DMS 273 (cell line): Measurements from ENCODE around the gene TOR1B.
"Not testable (repeated sequence)": the region's sequence is repeated elsewhere in the genome, so short reads cannot be mapped to it uniquely, and the experiment has no call there.

ENCODE experiments used
- DNase-seq: peaks from one replicate; lab custom pipeline; 2025; ENCODE audit not compliant: unreplicated experiment; lab: John Stamatoyannopoulos, UW

TOR1B gene

DNA sequence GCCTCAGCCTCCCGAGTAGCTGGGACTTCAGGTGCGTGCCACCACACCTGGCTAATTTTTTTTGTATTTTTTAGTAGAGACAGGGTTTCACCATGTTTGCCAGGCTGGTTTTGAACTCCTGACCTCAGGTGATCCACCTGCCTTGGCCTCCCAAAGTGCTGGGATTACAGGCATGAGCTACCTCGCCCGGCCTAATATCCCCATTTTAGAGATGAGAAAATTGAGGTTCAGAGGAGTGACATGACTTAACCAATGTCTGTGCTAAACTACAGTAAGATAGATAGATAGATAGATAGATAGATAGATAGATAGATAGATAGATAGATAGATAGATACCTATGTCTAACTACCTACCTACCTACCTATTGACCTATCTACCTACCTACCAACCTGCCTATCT, 26.9 kb upstream of the TOR1B start:
- not testable (repeated sequence) for DNase-seq

DNA sequence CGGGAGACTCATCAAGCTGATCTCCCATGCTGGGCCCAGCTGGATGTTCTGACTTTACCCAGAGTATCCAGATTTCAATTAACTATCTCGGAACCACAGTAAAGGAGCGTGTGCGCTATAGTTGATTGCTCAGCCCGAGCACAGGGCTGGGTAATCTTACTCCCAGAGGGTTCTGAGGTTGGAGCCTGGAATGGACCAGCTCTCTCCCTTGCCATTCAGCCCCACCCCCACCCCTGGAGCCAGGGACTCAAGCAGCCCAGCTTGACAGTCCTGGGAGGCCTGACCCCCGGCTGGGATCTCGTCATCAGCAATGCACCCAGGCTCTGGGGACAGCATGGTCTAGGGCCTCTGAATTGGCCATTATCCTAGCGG, 26.4 kb upstream of the TOR1B start:
- no peak for DNase-seq

DNA sequence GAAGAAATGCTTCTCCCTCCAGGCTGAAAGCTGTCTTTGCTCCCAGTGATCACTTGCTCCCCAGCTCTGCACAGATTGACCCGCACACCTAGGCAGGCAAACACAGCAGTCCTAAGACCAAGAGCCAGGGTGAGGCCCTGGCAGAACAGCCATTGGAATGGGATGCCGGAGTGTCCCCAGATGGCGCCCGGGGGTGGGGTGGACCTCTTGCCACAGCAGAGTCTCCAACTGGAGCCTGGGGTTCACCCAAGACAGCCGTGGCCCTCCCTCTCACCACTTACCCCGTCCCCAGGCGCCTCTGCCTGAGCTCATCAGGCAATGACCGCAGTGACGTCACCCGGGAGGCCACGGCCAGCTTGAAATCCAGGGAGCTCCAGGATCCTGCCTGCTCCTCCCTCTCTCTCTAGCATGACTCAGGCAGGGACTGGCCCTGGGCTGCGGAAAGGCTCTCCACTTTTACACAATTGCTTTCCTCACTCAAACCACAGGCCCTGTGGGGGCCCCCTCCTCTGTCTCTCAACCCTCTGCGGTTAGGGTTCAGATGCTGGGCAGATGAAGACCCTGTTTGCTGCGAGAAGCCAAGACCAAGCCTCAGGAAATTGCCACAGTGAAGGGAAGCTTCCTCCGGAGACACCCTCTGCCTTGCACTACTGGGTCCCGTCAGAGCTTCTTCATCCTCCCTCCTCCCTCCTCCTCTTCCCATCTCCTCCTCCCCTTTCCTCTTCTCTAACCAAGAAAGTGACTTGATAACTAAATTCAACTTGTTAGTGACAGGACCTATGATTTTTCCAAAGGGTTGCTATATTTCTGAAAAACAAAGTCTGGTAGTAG, 25.8 kb upstream of the TOR1B start:
- DNase-seq = peak; percentile 49

DNA sequence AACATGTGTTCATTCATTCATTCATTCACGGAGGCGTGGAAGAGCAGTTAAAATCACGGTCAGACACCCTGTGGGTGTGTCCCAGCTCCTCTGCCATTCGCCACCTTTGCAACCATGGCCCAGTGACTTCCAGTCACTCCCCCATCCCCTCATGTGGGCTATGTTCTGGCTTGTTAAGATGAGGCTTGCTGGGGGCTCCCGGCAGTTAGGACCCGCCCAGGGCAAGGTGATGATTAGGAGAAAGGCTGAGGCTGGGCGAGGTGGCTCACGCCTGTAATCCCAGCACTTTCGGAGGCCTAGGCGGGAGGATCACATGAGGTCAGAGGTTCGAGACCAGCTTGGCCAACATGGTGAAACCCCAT, 25.2 kb upstream of the TOR1B start:
- no peak for DNase-seq

DNA sequence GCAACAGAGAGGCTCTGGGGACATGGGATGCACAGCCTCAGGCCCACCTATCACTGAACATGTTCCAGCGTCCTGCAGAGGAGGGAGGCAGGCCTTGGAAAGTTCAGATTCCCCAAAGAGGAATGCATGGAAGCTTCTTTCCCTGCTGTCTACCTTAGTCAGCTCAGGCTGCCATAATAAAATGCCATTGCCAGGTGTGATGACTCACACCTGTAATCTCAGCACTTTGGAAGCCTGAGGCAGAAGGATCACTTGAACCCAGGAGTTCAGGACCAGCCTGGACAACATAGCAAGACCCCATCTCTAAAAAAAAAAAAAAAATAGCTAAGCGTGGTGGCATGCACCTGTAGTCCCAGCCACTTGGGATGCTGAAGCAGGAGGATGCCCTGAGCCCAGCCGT, 24.5 kb upstream of the TOR1B start:
- DNase-seq = no peak

DNA sequence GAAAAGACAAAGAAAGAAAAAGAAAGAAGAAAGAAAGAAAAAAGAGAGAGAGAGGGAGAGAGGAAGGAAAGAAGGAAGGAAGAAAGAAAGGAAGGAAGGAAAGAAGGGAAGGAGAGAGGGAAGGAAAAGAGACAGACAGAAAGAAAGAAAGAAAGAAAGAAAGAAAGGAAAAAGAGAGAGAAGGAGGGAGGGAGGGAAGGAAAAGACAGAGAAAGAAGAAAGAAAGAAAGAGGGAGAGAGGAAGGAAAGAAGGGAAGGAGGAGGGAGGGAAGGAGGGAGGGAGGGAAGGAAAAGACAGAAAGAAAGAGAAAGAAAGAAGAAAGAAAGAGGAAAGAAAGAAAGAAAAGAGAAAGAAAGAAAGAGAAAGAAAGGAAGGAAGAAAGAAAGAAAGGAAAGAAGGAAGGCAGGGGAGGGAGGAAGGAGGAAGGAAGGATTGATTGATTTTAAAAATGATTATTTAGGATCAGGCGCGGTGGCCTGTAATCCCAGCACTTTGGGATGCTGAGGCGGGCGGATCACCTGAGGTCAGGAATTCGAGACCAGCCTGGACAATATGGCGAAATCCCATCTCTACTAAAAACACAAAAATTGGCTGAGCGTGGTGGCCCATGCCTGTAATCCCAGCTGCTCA, 23.3 kb upstream of the TOR1B start:
- DNase-seq = no peak

DNA sequence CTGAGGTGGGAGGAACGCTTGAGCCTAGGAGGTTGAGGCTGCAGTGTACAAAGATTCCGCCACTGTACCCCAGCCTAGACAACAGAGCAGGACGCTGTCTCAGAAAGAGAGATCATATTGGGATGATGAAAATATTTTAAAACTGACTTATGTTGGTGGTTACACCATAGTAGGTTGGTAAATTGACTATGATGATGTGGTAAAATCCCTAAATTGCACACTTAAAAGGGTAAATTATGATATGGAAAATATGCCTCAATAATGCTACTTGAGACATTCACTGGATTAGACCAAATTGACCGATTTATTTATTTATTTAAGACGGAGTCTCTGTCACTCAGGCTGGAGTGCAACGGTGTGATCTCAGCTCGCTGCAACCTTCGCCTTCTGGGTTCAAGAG, 21.9 kb upstream of the TOR1B start:
- DNase-seq = no peak

DNA sequence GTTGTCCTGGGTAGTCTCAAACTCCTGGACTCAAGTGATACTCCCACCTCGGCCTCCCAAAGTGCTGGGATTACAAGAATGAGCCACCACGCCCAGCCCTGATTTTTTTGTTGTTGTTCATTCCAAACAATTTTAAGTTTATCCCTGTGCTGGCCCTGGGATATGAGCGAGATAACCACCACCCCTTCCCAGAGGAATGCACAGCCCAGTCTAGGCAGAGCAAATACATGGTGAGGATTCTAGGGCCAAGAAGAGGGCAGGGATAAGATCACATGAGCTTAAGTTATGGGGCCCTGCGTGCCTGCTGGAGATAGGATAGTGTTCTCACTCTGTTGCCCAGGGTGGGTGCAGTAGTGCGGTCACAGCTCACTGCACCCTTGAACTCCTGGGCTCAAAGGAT, 21.0 kb upstream of the TOR1B start:
- DNase-seq = no peak

DNA sequence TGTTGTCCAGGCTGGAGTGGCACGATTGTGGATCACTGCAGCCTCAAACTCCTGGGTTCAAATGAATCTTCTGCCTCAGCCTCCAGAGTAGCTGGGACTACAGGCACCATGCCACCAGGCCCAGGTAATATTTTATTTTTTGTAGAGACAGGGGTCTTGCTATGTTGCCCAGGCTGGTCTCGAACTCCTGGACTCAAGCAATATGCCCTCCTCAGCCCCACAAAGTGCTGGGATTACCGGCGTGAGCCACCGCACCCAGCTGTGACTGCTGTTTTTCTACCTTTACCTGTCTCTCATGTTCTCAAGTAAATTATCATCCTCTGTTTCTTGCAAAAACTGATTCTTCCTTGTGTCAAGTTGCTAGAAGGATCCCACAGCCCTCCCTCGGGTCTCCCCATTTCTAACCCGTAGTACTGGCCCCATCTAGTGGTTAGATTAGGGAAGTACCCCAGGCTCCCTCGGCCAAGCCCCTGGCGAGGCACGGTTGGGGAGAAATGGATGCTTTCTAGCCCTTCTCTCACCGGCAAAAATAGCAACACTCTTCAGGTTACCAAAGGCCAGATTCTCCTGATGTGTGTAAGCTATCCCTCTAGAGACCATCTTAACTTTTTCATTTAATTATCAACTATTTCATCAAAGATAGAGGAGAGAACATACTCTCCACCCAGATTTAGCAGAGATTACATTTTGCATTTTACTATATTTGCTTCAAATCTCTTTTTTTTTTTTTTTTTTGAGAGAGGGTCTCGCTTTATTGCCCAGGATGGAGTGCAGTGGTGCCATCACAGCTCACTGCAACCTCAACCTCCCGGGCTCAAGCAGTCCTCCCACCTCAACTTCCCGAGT, 19.2 kb upstream of the TOR1B start:
- peak; percentile 85 for DNase-seq

DNA sequence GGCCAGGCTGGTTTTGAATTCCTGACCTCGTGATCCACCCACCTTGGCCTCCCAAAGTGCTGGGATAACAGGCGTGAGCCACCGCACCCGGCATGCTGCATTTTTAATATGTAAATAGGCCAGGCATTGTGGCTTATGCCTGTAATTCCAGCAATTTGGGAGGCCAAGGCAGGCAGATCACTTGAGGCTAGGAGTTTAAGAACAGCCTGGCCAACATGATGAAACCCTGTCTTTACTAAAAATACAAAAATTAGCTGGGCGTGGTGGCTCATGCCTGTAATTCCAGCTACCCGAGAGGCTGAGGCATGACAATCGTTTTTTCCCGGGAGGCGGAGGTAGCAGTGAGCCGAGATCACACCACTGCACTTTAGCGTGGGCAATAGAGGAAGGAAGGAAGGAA, 18.0 kb upstream of the TOR1B start:
- DNase-seq = not testable (repeated sequence)

DNA sequence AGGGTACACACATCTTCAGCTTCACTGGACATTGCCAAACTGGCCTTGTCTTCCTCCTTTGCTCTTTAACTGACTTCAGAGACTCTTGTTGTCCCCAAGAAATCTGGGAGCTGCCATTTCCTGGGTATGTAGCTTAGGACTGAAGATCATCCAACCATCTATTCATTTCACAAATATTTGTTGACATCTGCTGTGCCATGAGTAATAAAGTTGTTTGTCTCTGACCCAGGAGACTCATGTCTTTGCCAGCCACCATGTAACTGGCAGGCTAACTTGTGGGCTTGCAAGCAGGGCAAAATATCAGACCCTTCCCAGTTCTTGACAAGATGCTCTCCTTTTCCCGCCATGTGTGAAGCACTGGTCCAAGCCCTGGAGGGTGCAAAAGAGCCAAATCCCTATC, 17.1 kb upstream of the TOR1B start:
- no peak for DNase-seq

DNA sequence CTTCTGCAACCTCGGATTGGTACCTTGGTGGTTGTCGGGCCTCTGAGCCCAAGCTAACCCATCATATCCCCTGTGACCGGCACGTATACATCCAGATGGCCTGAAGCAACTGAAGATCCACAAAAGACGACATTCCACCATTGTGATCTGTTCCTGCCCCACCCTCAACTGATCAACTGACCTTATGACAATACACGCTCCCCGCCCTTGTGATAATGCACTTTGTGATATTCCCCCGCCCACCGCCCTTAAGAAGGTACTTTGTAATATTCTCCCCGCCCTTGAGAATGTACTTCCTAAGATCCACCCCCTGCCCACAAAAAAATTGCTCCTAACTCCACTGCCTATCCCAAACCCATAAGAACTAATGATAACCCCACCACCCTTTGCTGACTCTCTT, 16.5 kb upstream of the TOR1B start:
- DNase-seq = no peak

DNA sequence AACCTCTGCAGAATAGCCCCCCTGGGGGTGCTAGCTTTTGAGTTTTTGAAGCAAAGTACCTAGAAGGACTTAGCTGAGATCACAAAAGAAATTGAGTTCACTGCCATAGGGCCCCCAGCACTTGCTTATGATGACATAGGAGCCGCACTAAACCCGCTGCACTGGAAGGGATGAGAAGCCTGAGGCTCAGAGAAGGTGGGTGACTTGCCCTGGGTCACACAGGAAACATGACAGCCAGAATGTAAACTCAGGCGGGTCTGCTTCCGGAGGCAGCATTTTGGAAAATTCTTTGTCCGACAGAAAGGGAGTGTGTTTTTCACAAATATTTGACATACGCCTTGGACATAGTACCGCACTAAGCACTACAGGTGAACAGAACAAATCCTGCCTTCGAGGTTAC, 8.4 kb upstream of the TOR1B start:
- DNase-seq = no peak

DNA sequence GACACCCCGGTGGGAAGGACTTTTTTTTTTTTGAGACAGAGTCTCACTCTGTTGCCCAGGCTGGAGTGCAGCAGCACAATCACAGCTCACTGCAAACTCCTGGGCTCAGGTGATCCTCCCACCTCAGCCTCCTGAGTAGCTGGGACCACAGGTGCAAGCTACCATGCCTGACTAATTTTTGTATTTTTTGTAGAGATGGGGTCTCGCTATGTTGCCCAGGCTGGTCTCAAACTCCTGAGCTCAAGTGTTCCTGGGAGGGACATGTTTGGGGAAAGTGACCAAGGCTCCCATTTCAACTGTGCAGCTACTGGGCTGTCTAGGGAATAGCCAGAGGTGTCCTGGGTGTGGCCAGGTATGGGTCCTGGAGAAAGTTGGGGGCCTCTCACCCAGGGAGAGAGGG, 7.0 kb upstream of the TOR1B start:
- DNase-seq = not testable (repeated sequence)

DNA sequence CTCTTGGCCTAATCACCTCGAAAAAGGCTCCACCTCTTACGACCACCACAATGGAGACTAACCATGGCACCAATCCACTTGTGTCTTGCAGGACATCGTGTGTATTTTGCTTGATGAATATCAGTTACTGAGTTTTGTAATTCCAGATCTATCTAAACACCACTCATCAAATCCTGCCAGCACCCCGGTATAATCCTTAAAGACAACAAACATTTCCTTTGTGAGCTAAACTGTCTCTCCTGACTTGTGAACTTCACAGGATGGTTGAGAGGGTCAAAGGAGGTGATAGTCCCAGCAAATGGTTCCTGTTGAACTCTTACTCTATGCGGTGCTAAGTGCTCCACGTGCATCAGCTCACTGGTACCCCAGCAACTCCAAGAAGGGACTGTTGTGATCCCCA, 4.0 kb upstream of the TOR1B start:
- DNase-seq = no peak

DNA sequence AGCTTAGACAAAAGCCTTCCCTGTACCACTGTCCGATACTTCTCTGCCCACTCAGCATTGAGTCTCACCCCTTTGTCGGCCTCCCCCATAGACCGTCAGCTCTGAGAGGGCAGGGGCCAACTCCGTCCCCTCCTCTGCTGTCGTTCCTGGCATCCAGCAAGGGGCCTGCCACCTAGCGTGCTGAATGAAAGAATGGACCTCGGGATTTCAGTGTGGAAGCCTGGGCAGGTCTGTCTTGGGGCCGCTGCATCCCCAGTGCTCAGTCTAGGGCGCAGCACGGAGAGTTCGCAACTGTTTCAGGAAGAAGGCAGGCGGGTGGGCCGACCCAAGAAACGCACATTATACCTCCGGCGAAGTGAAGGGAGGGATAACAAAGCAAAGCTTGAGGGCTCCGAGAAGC, 1.5 kb upstream of the TOR1B start:
- no peak for DNase-seq

DNA sequence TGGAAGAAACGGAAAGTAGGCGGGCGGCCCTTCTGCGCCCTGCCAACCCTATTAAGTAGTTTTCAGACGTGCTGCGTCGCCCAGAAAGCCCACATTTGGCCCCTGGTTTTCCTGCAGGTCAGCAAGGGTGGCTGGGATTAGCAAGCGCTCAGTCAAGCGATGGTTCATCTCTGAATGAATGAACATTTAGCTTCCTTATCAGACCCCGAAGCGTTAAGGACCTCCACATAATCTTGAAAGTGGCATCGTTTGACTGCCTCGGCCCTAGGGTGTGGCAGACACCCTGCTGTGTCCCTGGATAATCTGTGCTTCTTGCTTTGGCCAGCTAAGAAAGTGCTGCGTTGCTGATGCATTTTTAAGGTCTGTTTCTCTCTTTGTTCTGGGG, 684 bp downstream of the TOR1B start:
- no peak for DNase-seq

DNA sequence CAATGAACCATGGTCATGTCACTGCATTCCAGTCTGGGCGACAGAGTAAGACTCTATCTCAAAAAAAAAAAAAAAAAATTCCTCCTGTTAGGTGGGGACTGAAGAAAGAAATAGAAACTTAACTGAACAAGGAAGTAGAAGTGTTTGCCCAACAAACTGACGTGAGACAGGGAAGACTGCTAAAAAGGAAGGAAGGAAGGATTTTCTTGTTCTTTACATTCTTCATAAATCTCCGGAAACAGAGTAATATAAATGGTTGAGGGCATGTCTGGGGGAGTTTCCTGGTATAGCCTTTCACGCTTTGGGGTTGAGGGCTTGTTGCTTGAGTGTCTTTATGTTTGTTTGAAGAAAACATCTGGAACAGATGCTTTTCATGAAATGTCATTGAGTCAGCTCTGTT, 3.1 kb downstream of the TOR1B start:
- no peak for DNase-seq

DNA sequence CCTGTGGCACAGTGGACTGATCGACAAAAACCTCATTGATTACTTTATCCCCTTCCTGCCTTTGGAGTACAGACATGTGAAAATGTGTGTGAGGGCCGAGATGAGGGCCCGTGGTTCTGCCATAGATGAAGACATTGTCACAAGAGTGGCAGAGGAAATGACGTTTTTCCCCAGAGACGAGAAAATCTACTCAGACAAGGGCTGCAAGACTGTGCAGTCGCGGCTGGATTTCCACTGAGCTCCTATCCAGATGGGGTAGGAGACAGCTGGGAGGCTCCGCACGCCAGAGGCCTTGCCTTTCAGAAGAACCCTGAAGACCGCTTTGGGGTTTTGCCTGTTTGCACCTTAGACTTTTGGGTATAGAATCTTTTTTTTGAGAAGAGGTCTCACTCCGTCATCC, 6.4 kb downstream of the TOR1B start:
- DNase-seq = peak; percentile 16

DNA sequence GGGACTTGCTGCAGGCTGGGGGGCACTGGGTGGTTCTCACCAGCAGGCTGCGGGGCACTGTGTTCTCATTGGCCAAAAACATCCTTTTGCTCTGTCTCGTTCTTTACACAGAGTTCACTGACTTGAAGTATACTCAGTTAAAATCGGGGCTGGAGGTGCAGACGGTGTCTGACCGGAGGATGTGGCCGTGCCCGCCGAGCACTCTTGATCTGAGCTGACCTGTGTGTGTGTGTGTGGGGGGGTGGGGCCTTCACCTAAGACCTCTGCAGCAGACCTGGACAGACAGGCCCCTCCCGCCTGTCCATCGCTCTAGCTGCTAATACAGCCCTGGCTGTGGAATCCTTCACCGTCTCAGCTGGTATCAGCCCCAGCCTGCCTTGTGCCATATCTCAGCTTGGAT, 7.1 kb downstream of the TOR1B start:
- no peak for DNase-seq

DNA sequence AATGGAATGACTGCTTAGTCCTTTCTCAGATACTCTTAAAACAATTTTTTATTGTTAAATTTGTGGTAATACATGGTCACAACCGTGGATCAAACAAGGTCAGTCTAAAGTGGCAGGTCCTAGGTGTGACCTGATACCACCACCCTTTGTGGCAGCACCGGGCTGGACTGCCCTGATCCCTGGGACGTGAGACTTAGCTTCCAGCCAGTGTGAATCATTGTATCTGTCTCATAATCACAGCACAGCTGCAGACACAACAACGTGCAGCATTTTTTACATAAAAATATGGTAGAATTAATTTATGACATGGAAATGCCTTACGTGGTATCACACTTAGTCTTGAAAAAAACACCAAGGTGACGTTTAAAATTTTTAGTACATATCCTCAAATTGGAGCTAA, 7.8 kb downstream of the TOR1B start:
- no peak for DNase-seq

DNA sequence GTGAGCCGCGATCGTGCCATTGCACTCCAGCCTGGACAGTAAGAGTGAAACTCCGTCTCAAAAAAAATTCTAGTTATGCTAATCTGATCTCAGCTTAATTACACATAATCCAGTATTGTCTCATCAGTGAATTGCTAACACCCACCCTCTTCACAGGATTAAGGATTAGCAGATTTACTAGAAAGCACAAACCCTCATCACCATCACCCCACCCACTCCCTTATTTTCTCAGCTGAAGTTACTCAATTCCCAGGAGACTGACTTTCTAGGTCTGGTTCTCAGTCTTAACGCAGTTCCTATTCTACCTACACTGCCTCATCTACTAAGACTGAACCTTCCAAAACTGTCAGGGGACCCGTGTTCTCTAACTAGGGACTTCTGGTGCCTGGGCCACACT, 9.0 kb downstream of the TOR1B start:
- no peak for DNase-seq
